Measurements from ENCODE around the gene LEUTX. TPM values are rescaled to one million over a fixed set of nuclear protein-coding genes. Genes with fewer than 3 reads are reported as not detected.

The LEUTX gene
- total RNA-seq, 6 experiments from 2014 or later: not detected

GRCh38 chr19:39736088-39736487 lies 42.6 kb upstream of the LEUTX start:
- TF ChIP-seq POLR2A (IDR thresholded peaks at IDR 0.05) (no peak), CTCF (IDR thresholded peaks at IDR 0.05) (no peak)
- WGBS (ENCODE audit: insufficient coverage, low coverage, low lambda C conversion rate, missing lambda C conversion rate): 53% methylated on average over 5 of the region's 5 CpGs
- ATAC-seq: no peak

GRCh38 chr19:39737351-39737750 lies 41.3 kb upstream of the LEUTX start:
- DNase-seq (no peak), ATAC-seq (no peak)
- TF ChIP-seq POLR2A (IDR thresholded peaks at IDR 0.05) (no peak), CTCF (IDR thresholded peaks at IDR 0.05) (no peak)
- no peak overlapping the region for H3K4me3 ChIP-seq
- WGBS (ENCODE audit: insufficient coverage, low coverage, low lambda C conversion rate, missing lambda C conversion rate): 20% methylated on average over 1 of the region's 3 CpGs
- intact Hi-C loops (cut with DNase I): no loop called here
- no peaks in the 10 kb centered on the region for H3K36me3 ChIP-seq
- H3K9me3 ChIP-seq: no peaks in the 10 kb centered on the region
- no peaks in the 10 kb centered on the region for H3K4me1 ChIP-seq
- H3K27ac ChIP-seq: no peak overlapping the region
- no peaks in the 10 kb centered on the region for H3K27me3 ChIP-seq

More at GRCh38 chr19:39736088-39736487, 42.6 kb upstream of the LEUTX start:
- DNase-seq: no peak
- intact Hi-C loops (cut with DNase I): no loop called here
- H3K36me3 ChIP-seq: no peaks in the 10 kb centered on the region
- H3K4me1 ChIP-seq: no peaks in the 10 kb centered on the region
- no peaks in the 10 kb centered on the region for H3K9me3 ChIP-seq
- no peaks in the 10 kb centered on the region for H3K27me3 ChIP-seq
- no peak overlapping the region for H3K27ac ChIP-seq
- H3K4me3 ChIP-seq: no peak overlapping the region

GRCh38 chr19:39737891-39738290 lies 40.8 kb upstream of the LEUTX start, which contains the start of gene CLC:
TSS of gene CLC (minus strand) at chr19:39738029. CDS start at chr19:39737952, 77 bp downstream.
- no peaks in the 10 kb centered on the region for H3K36me3 ChIP-seq
- H3K27me3 ChIP-seq: no peaks in the 10 kb centered on the region
- no peaks in the 10 kb centered on the region for H3K9me3 ChIP-seq
- TF ChIP-seq POLR2A (IDR thresholded peaks at IDR 0.05) (no peak), CTCF (IDR thresholded peaks at IDR 0.05) (no peak)
- H3K4me3 ChIP-seq: no peak within 1 kb of the TSS
- intact Hi-C loops (cut with DNase I): no loop called here
- ATAC-seq: no peak
- no peak for DNase-seq
- no peaks in the 10 kb centered on the region for H3K4me1 ChIP-seq
- H3K27ac ChIP-seq: no peak within 1 kb of the TSS
- WGBS (ENCODE audit: insufficient coverage, low coverage, low lambda C conversion rate, missing lambda C conversion rate): 16% methylated on average over 3 of the region's 3 CpGs

GRCh38 chr19:39738814-39739213 lies 39.8 kb upstream of the LEUTX start:
- Histone ChIP-seq H3K9me3 (no peaks in the 10 kb centered on the region), H3K27ac (no peak overlapping the region), H3K36me3 (no peaks in the 10 kb centered on the region), H3K4me3 (no peak overlapping the region), H3K4me1 (no peaks in the 10 kb centered on the region), H3K27me3 (peaks cover 0 to under 1% of the 10 kb centered on the region in 2 donors)
- TF ChIP-seq CTCF (IDR thresholded peaks at IDR 0.05) (no peak), POLR2A (IDR thresholded peaks at IDR 0.05) (no peak)
- DNase-seq: no peak
- intact Hi-C loops (cut with DNase I): no loop called here
- no peak for ATAC-seq
- 32% methylated on average over 3 of the region's 3 CpGs for WGBS (ENCODE audit: insufficient coverage, low coverage, low lambda C conversion rate, missing lambda C conversion rate)

GRCh38 chr19:39740395-39740794 lies 38.3 kb upstream of the LEUTX start:
- peaks cover 0 to 4% of the 10 kb centered on the region in 2 donors for H3K27me3 ChIP-seq
- ATAC-seq: peak in 1 of 4 donors; percentile 24

More at GRCh38 chr19:39740395-39740794, 38.3 kb upstream of the LEUTX start:
- Histone ChIP-seq H3K36me3 (no peaks in the 10 kb centered on the region), H3K27ac (no peak overlapping the region), H3K4me3 (no peak overlapping the region), H3K9me3 (no peaks in the 10 kb centered on the region), H3K4me1 (no peaks in the 10 kb centered on the region)
- WGBS (ENCODE audit: insufficient coverage, low coverage, low lambda C conversion rate, missing lambda C conversion rate): 50% methylated on average over 1 of the region's 1 CpG
- DNase-seq: no peak
- intact Hi-C loops (cut with DNase I): no loop called here
- TF ChIP-seq POLR2A (IDR thresholded peaks at IDR 0.05) (no peak), CTCF (IDR thresholded peaks at IDR 0.05) (no peak)

Data from right lobe of liver (tissue), 6 donors.